B cell (primary cell): Measurements from ENCODE around the gene LMNTD1.

Experiments
- CTCF ChIP-seq: fragments of 200-600 bp; IDR thresholded peaks from one replicate; pipeline ENCODE4 v1.8.0; 2022; ENCODE audit warnings: antibody characterized with exemption, mild to moderate bottlenecking
- EZH2 ChIP-seq: IDR thresholded peaks from 2 replicates; pipeline ENCODE4 v1.6.1; 2012; ENCODE audit warnings: borderline replicate concordance, low read depth, mild to moderate bottlenecking, moderate library complexity, low read length; ENCODE audit not compliant: insufficient read depth, poor library complexity, severe bottlenecking

DNA sequence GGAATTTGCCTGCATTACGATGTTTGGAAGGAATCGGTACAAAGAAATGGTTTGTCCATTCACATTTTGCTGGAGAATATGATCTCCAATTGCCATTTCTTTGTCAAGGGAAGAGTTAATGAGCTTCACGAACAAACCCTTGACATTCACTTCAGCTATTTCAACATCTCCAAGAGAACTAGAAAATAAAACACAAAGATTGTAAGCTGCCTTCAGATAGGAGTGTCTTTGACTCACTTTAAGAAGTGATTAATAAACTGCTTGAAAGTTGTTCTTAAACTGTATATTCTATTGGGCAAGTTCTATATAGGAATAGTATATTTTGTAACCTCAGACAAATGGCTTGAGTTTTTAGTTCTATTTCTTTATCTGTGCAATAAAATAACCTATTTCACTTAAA is 26.3 kb downstream of the LMNTD1 start:
- TF ChIP-seq CTCF (no peak), EZH2 (no peak)
